GM18526 (cell line): ENCODE data around the gene EGFL7.

Experiments used
- POLR2A ChIP-seq: IDR thresholded peaks from 3 replicates; pipeline ENCODE4 v1.6.1; 2011; ENCODE audit not compliant: insufficient read length; ENCODE audit errors: extremely low read depth

EGFL7 gene

GRCh38 chr9:136714893-136715274 is 52.2 kb downstream of the EGFL7 start:
- TF ChIP-seq POLR2A: no peak

DNA sequence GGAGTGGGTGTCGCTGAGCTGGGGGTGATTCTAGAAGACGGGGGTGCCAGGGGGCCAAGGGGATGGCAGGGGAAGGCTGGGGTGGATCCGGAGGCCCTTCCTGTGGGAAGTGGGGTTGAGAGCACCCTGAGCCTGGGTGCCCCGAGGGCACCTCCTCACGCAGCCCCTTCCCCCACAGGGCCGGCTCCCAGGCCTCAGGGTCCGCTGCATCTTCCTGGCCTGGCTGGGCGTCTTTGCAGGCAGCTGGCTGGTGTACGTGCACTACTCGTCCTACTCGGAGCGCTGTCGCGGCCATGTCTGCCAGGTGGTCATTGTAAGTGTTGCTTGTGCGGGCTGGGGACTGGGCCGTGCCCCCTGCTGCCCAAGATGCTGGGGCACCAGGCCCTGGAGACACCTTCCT is 54.7 kb downstream of the EGFL7 start:
- no peak for TF ChIP-seq POLR2A

DNA sequence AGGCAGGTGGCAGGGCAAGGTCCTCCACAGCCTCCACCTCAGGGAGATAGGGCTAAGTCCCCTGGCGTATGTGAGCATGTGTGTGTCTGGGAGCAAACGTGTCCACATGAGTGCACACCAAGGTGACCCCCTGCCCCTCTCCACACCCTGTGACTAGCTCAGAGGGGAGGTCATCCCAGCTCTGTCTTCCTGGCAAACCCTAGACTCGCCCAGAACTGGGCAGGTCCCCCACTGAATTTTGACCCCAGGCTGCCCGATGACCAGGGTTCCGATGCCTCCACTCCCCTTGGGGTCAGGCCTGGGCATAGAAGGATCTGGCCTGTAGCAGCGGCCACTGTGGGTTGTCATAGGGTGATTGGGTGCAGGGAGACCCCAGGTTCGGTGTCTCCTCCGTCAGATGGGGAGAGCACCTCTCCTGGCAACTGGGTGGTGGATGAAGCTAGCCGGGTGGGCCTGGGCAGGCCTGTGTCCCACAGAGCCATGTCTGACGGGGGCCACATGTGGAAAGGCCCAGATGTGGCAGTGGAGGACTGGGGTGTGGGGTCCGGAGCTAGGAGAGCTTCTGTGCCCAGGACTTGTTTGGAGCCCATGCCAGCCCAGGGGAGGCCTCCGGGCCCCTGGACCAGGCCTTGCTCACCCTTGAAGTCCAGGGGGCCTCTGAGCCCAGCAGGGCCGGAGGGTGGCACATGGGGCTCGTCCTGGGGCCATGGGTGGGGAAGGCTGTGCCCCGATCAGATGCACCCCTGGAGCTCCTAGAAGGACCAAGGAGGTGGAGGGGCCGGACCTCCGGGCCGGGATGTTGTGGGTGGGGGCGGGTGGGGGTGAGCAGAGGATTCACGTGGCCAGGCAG is 55.9 kb downstream of the EGFL7 start:
- no peak for TF ChIP-seq POLR2A

DNA sequence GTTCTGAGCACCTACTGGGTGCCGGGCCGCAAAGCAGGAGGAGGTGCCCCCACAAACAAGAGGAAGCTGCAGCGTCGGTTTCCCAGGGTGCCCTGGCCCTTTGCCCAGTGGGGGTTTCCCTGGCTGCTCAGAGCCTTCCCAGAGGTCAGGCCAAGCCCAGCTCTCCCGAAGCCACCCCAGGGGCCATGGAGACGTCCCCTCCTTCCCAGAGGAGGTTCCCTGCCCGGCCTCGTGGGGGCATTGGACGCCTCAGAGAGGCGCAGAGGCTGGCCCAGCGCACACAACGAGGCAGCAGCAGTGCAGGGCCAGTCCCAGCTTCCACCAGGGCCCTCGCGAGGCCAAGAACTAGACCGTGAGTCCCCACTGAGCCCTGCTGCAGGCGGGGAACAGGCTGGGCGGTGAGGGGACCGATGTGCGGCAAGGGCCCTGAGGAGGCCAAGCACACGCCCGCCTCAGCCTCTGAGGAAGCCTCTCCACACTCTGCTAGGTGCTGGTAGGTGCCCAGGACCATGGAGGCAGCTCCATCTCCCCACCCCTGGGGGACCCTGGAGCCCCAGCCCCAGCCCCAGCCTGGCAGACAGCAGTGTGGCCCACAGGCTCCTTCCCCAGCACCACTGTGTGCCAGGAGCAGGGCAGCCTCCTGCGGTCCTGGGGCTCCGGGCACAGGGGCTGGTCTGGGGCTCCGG is 56.6 kb downstream of the EGFL7 start:
- TF ChIP-seq POLR2A: no peak

DNA sequence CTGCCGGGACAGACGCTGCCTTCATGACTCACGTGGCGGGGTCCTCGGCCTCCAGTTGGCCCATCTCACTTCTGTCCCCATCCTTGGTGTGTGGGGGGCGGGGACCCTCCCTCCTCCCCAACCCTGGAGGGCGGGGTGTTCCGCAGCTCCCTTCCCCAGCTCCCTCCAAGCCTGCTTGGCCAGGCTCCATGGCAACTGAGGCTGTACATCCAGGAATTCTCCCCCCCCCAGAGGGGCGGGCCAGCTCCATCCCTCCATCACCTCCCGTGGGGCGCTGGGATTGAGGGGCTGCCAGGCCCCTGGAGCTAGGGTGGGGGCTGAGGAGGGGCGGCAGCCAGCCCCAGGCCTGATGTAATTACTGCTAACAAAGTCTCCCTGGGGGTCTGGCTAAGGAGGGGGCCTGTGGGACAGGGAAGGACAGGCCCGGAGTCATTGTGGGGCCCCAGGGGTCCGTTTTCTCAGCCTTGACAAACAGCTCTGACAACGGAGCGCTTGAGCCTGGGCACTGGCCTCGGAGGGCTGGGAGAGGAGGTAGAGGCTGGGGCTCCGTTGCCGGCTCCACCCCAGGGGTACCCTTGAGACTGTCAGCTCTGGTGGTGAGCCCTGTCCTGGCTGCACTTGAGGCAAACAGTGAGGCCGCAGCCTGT is 57.7 kb downstream of the EGFL7 start:
- no peak for TF ChIP-seq POLR2A

DNA sequence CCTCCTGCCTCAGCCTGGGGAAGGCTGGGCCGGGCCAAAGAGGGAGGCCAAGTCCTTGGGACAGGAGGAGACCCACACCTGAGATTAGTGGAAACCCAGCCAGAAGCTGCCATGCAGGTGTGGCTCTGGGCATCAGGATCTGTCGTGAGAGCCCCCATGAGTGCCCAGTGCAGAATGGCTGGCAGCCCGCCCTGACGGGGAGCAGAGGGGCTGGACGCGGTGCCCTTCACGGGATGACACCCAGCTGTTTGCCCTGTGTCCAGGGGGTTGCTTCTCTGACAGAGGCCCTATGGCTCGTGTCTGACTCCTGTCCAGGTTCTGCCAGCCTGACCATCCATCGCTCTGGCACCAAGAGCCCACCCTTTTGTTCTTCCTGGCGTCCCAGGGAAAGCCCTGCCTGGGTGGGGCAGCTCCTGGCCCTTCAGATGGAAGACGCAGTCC is 58.2 kb downstream of the EGFL7 start:
- TF ChIP-seq POLR2A: no peak

GRCh38 chr9:136721339-136722092 is 58.8 kb downstream of the EGFL7 start:
- TF ChIP-seq POLR2A: no peak
